Measurements from ENCODE around the gene CCT2. TPM values are rescaled to one million over a fixed set of nuclear protein-coding genes. Genes with fewer than 3 reads are reported as not detected.

CCT2 gene
- total RNA-seq, 2 donors from 2014 or later: 162 to 191 TPM

DNA sequence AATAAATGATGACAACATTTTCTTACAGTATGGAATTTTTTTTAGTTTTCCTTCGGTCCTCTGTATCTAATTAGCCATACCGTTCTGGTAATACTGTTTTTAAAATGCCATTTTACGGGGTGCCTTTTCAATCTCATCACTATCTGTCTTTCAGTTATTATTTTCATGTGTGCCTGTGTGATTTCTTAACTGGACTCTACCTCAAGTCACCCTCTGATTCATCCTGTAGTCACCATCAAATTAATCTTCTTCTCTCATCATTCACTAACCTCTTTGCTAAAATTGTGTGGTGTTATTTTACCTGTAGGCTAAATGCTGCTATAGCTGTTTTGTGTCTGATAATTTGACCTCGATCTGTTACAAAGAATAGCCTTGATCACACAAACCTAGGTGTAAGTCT, 16.0 kb upstream of the CCT2 start:
- no peaks in the 10 kb centered on the region for H3K27me3 Mint-ChIP-seq (ENCODE audit: low read depth)
- H3K4me1 Mint-ChIP-seq (ENCODE audit: low read depth): peaks cover 17% of the 10 kb centered on the region
- no peak for ATAC-seq (replicated peaks in 1 of 2)
- H3K9me3 Mint-ChIP-seq: no peaks in the 10 kb centered on the region
- peak overlapping the region; percentile 14 for H3K27ac Mint-ChIP-seq
- no peak for DNase-seq
- no peak overlapping the region for H3K4me3 Mint-ChIP-seq
- H3K36me3 Mint-ChIP-seq (ENCODE audit: insufficient read depth in 2 of 2): peaks cover 2 to 7% of the 10 kb centered on the region in 2 donors

DNA sequence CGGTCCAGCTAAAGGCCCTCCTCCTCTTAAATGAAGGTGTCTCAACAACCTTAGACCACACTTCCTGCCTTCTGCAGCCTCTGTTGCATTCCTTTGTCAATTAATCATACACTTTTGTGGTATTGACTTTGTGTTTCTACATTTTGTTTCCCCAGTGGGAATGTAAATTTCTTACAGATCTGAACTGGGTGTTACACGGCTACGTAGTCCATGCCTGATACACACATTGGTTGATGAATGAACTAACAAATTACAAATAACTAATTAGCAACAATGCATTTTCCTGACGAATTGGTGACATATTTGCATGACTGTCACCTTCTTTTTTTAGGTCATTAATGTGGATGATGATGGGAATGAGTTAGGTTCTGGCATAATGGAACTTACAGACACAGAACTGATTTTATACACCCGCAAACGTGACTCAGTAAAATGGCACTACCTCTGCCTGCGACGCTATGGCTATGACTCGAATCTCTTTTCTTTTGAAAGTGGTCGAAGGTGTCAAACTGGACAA, 15.2 kb upstream of the CCT2 start:
- H3K36me3 Mint-ChIP-seq (ENCODE audit: insufficient read depth in 2 of 2): peaks cover 4 to 13% of the 10 kb centered on the region in 2 donors
- ATAC-seq (replicated peaks in 1 of 2): no peak
- H3K27ac Mint-ChIP-seq: peak overlapping the region; percentile 90

DNA sequence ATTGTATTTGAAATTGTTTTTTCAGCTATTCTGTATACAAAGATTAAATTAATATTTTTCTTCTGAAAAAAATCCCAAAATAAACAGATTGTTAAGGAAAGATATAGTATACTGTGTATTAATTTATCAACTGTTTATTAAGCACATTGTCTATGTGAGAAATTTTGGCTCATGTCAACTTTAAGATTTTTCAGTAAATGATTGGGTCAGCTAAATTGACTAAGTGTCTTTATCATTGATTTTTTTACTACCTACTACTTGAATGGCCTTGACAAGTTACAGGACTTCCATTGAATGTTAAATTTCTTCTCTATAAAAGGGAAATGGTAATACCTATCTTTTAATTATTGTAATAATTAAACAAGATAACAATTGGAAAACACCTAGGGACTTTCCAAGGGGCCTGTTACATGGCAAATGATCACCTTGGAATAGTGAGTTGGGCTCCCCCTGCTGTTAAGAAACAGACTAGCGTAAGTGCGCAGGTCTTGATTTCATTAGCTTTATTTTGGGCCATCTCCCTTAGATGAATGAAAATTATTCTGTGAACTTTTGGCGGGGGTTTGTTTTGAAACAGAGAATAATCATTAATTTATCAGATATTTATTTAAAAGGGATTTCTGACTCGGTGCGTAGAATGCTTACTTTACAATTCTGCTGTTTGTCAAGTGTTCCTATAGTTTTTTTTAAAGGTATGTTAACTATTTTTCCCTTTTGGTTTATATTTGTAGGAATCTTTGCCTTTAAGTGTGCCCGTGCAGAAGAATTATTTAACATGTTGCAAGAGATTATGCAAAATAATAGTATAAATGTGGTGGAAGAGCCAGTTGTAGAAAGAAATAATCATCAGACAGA, 14.5 kb upstream of the CCT2 start:
- H3K27ac Mint-ChIP-seq: no peak overlapping the region
- H3K36me3 Mint-ChIP-seq (ENCODE audit: insufficient read depth in 2 of 2): peaks cover 4 to 13% of the 10 kb centered on the region in 2 donors

More for the DNA sequence above, 15.2 kb upstream of the CCT2 start:
- DNase-seq: no peak
- Mint-ChIP-seq H3K27me3 (ENCODE audit: low read depth) (no peaks in the 10 kb centered on the region), H3K9me3 (no peaks in the 10 kb centered on the region), H3K4me1 (ENCODE audit: low read depth) (peaks cover 17% of the 10 kb centered on the region), H3K4me3 (no peak overlapping the region)

DNA sequence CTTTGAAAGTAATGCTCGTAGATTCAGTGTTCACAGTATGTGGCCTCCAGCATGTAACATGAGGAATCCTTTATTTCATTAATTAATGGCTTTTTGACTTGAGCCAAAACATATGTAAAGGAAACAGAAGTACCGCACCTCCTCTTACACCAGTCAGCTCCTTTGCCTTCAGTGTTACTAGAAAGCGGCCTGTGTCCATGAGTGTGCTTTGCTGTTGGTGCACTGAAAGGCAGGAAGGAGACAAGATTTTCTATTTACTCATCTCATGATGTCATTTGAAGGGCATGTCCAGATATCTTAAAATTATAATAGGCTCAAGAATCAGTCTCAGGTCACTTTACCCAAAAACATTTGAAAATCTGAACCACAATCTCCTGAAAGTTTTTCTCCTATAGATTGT, 9.9 kb upstream of the CCT2 start:
- Mint-ChIP-seq H3K4me3 (no peak overlapping the region), H3K27me3 (ENCODE audit: low read depth) (no peaks in the 10 kb centered on the region), H3K36me3 (ENCODE audit: insufficient read depth in 2 of 2) (peaks cover 4 to 13% of the 10 kb centered on the region in 2 donors), H3K9me3 (no peaks in the 10 kb centered on the region), H3K27ac (no peak overlapping the region), H3K4me1 (ENCODE audit: low read depth) (peaks cover 12% of the 10 kb centered on the region)
- ATAC-seq (replicated peaks in 1 of 2): no peak
- no peak for DNase-seq

More for the DNA sequence above, 14.5 kb upstream of the CCT2 start:
- DNase-seq (peak; percentile 44 to 54), ATAC-seq (replicated peaks in 1 of 2) (peak; percentile 54 to 62)
- H3K4me3 Mint-ChIP-seq: no peak overlapping the region
- H3K27me3 Mint-ChIP-seq (ENCODE audit: low read depth): no peaks in the 10 kb centered on the region
- peaks cover 17% of the 10 kb centered on the region for H3K4me1 Mint-ChIP-seq (ENCODE audit: low read depth)
- H3K9me3 Mint-ChIP-seq: no peaks in the 10 kb centered on the region

DNA sequence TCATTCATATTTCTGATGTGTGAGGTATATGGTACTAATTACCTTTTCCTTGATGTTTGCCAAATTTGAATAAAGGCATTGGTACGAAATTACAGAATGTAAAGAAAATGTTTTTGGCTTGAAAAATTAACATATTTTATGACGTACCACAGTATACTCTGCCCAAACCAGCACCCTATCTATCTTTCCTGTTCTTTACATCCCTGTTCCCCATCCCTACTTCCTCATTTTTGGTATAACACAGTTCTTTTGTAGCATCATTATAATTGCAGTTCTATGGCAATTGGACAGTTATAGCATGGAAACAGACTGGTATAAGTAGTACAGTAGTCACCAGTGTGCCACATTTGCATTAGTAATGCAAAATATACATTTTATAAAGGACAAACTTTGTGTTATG, 7.0 kb upstream of the CCT2 start:
- H3K36me3 Mint-ChIP-seq (ENCODE audit: insufficient read depth in 2 of 2): peaks cover 4 to 13% of the 10 kb centered on the region in 2 donors
- no peak overlapping the region for H3K27ac Mint-ChIP-seq
- no peak overlapping the region for H3K4me3 Mint-ChIP-seq
- no peaks in the 10 kb centered on the region for H3K9me3 Mint-ChIP-seq
- ATAC-seq (replicated peaks in 1 of 2) (no peak), DNase-seq (no peak)
- no peaks in the 10 kb centered on the region for H3K27me3 Mint-ChIP-seq (ENCODE audit: low read depth)
- H3K4me1 Mint-ChIP-seq (ENCODE audit: low read depth): peaks cover 12% of the 10 kb centered on the region

DNA sequence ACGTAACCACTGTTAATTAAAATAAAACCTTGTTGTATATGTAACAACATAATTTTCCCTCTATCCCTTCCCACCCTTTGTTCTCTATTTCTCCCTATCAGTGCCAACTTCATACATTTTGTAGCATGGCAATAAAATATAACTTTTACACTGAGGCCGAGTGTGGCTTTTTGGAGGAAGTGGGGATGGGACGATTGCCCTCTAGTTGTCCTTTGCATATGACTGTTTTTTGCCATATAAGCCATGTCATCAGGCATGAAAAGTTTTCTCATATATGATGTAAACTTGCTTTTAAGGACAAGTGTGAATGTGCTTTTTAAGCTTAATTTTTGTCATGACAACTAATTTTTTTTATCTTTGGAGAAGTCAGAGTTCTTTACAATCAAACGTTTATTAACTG, 6.2 kb upstream of the CCT2 start:
- DNase-seq (no peak), ATAC-seq (replicated peaks in 1 of 2) (no peak)
- Mint-ChIP-seq H3K4me3 (peak overlapping the region in 1 of 2 donors; percentile 42), H3K4me1 (ENCODE audit: low read depth) (peaks cover 12% of the 10 kb centered on the region), H3K9me3 (no peaks in the 10 kb centered on the region), H3K36me3 (ENCODE audit: insufficient read depth in 2 of 2) (peaks cover 3 to 8% of the 10 kb centered on the region in 2 donors), H3K27ac (peak overlapping the region; percentile 70), H3K27me3 (ENCODE audit: low read depth) (no peaks in the 10 kb centered on the region)

DNA sequence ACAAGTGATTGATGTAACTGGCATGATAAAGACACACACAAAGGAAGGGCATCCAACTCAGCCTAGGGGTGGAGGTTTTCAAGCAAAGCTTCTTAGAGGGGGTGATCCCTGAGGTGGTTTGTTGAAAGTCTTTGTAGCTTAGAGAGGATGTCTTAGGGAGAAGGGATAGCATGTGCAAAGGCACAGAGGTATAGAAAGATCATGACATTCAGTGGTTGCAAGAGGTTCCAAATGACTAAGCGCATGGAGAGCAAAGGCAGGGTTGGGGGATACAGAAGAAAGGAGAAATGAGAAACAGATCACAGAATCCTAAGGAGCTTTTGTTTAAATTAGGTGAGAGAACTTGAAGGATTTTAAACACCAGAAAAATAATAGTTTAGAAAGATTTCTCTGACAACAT, 5.2 kb upstream of the CCT2 start:
- Mint-ChIP-seq H3K4me3 (no peak overlapping the region), H3K9me3 (no peaks in the 10 kb centered on the region), H3K27ac (no peak overlapping the region)

DNA sequence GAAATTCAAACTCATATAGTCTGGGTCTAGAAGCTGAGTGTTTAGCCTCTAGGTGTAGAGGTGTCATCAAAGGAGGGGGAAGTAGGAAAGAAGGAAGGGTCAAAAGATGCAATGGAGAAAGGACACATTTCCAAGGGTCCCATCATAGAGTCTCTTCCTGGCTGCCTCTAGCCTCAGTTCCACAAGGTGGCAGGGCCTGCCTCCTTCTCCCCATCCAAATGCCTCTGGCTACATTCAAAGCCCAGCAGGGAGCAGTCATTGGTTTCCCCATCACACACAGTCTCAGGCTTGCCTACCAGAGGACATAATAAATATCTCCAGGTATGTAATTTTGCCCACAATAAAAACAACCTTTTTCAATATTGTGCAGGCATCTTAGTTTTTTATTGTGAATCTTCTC, 2.1 kb upstream of the CCT2 start:
- no peak overlapping the region for H3K27ac Mint-ChIP-seq

More for the DNA sequence above, 5.2 kb upstream of the CCT2 start:
- H3K36me3 Mint-ChIP-seq (ENCODE audit: insufficient read depth in 2 of 2): no peaks in the 10 kb centered on the region
- peaks cover 18% of the 10 kb centered on the region for H3K4me1 Mint-ChIP-seq (ENCODE audit: low read depth)
- ATAC-seq (replicated peaks in 1 of 2): peak; percentile 34 to 57
- H3K27me3 Mint-ChIP-seq (ENCODE audit: low read depth): no peaks in the 10 kb centered on the region
- DNase-seq: no peak

DNA sequence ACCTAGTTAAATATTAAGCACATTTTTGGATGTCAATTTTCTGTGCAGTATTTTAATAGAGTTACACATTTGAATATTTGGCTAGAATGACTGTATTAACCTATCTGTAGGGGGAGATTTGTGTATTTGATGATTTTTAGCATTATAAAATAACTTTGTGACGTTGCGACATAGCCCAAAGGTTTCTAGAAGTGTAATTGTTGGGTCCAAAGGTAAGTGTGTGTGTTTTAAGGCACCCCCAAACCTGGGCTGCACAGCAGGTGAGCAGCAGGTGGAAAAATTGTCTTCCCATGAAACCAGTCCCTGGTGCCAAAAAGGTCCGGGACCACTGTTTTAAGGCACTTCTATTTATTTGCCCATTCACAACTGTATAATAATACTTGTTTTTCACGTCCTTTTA, 3.3 kb downstream of the CCT2 start:
- Mint-ChIP-seq H3K4me3 (no peak overlapping the region), H3K27ac (no peak overlapping the region), H3K36me3 (ENCODE audit: insufficient read depth in 2 of 2) (peaks cover 13 to 40% of the 10 kb centered on the region in 2 donors), H3K9me3 (no peaks in the 10 kb centered on the region), H3K4me1 (ENCODE audit: low read depth) (peaks cover 58% of the 10 kb centered on the region), H3K27me3 (ENCODE audit: low read depth) (no peaks in the 10 kb centered on the region)
- no peak for ATAC-seq (replicated peaks in 1 of 2)
- DNase-seq: no peak

More for the DNA sequence above, 2.1 kb upstream of the CCT2 start:
- DNase-seq (no peak), ATAC-seq (replicated peaks in 1 of 2) (no peak)
- no peaks in the 10 kb centered on the region for H3K27me3 Mint-ChIP-seq (ENCODE audit: low read depth)
- peaks cover 6 to 8% of the 10 kb centered on the region in 2 donors for H3K36me3 Mint-ChIP-seq (ENCODE audit: insufficient read depth in 2 of 2)
- no peak overlapping the region for H3K4me3 Mint-ChIP-seq
- no peaks in the 10 kb centered on the region for H3K9me3 Mint-ChIP-seq
- peaks cover 30% of the 10 kb centered on the region for H3K4me1 Mint-ChIP-seq (ENCODE audit: low read depth)

DNA sequence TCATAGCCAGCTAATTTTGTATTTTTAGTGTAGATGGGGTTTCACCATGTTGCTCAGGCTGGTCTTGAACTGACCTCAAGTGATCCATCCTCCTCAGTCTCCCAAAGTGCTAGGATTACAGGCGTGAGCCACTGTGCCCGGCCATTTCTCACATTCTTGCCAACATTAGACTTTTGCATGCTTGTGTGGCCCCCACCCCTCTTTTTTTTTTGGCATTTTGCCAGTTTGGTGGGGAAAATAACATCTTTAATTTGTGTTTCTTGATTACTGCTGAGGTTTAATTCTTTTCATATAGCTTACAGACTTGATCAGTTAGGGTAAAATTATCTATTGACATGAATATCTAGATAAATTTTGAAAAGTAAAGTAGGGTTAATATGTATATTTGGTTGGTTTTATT, 3.8 kb downstream of the CCT2 start:
- ATAC-seq (replicated peaks in 1 of 2) (no peak), DNase-seq (no peak)
- Mint-ChIP-seq H3K27me3 (ENCODE audit: low read depth) (no peaks in the 10 kb centered on the region), H3K36me3 (ENCODE audit: insufficient read depth in 2 of 2) (peaks cover 15 to 45% of the 10 kb centered on the region in 2 donors), H3K4me1 (ENCODE audit: low read depth) (peaks cover 64% of the 10 kb centered on the region), H3K27ac (peak overlapping the region; percentile 90), H3K9me3 (no peaks in the 10 kb centered on the region), H3K4me3 (no peak overlapping the region)

DNA sequence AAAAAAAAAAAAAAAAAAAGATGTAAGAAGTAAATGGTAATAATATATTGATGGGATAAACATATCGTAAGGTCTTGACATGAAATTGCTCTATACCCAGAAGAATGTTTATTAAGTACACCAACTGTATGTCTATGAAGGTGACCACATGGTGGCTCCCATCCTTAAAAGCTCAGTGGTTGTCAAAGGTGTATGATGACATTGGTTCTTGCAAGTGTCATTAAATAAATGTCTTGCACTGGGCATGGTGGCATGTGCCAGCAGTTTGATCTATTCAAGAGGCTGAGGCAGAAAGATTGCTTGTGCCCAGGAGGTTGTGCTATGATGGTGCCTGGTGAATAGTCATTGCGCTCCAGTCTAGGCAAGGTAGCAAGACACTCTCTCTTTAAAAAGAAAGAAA, 10.4 kb downstream of the CCT2 start:
- no peak overlapping the region for H3K27ac Mint-ChIP-seq

DNA sequence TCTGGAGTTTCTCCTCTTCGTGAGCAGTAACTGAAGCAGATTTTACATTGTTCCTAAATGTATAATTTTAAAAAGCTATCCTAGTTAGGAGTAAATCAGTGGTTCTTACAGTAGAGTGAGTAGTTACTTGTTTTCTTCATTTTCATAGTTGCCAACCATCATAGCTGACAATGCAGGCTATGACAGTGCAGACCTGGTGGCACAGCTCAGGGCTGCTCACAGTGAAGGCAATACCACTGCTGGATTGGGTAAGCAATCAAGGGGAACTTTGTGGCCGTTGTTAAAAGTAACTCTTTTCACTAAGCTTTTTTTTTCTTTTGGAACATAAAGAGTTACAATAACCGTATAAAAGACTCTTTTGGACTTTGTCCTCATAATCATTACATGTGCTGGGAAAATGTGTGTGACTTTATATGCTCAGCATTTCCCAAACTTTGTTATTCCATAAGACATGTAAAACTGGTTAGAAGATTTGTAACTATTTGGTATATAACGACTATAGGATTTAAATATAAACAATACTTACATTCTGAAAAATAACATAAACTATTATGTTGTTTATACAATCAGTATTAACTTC, 13.0 kb downstream of the CCT2 start:
- DNase-seq: no peak
- peak overlapping the region; percentile 91 for H3K27ac Mint-ChIP-seq
- H3K27me3 Mint-ChIP-seq (ENCODE audit: low read depth): no peaks in the 10 kb centered on the region
- peak in 1 of 2 donors; percentile 70 for ATAC-seq (replicated peaks in 1 of 2)
- H3K9me3 Mint-ChIP-seq: no peaks in the 10 kb centered on the region
- H3K4me1 Mint-ChIP-seq (ENCODE audit: low read depth): peaks cover 14% of the 10 kb centered on the region
- no peak overlapping the region for H3K4me3 Mint-ChIP-seq
- peaks cover 8 to 53% of the 10 kb centered on the region in 2 donors for H3K36me3 Mint-ChIP-seq (ENCODE audit: insufficient read depth in 2 of 2)

More for the DNA sequence above, 10.4 kb downstream of the CCT2 start:
- DNase-seq: no peak
- H3K4me1 Mint-ChIP-seq (ENCODE audit: low read depth): peaks cover 28% of the 10 kb centered on the region
- no peak overlapping the region for H3K4me3 Mint-ChIP-seq
- no peak for ATAC-seq (replicated peaks in 1 of 2)
- H3K27me3 Mint-ChIP-seq (ENCODE audit: low read depth): no peaks in the 10 kb centered on the region
- H3K9me3 Mint-ChIP-seq: no peaks in the 10 kb centered on the region
- H3K36me3 Mint-ChIP-seq (ENCODE audit: insufficient read depth in 2 of 2): peaks cover 8 to 52% of the 10 kb centered on the region in 2 donors

DNA sequence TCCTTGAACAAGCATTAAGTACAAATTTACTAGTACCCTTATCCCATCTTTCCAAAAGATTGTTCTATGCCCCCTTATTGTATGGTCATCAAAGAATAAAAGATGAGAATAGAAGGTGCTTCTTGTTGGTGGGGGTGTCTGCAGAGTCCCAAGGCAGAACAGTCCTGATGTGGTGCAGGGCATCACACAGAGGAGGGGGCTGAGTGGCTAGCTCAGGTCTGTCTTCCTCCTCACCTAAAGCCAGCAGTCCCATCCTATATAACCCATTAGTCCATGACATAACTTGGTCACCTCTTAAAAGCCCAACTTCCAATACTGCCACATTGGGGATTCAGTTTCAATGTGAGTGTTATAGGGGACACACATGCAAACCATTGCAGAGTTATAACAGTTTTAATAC, 15.5 kb downstream of the CCT2 start:
- Mint-ChIP-seq H3K4me1 (ENCODE audit: low read depth) (no peaks in the 10 kb centered on the region), H3K9me3 (no peaks in the 10 kb centered on the region), H3K4me3 (no peak overlapping the region), H3K36me3 (ENCODE audit: insufficient read depth in 2 of 2) (peaks cover 8 to 39% of the 10 kb centered on the region in 2 donors), H3K27me3 (ENCODE audit: low read depth) (no peaks in the 10 kb centered on the region), H3K27ac (peak overlapping the region; percentile 21)
- ATAC-seq (replicated peaks in 1 of 2): no peak
- DNase-seq: no peak
